A549 treated with DMSO at 1 μM for 4 hours (cell line): Measurements from ENCODE around the gene CD81. TPM values are rescaled to one million over a fixed set of nuclear protein-coding genes. Genes with fewer than 3 reads are reported as not detected.

Source experiments
- total RNA-seq: library from RNA; stranded (reverse); fragments of 200-300 nt; extraction: Qiagen RNA extraction; gene quantifications from 5 replicates; pipeline ENCODE4 v1.2.3, GENCODE V29; 2022; ENCODE audit warnings: low read depth

CD81 gene
- 347 to 412 TPM (median 389 TPM) in 5 replicates for total RNA-seq

GRCh38 chr11:2376751-2377451, at the start of gene CD81:
Gene CD81, plus strand, starts transcription at chr11:2377310. Its CDS starts 240 bp downstream, at chr11:2377550.

GRCh38 chr11:2400069-2400761, 23.1 kb downstream of the CD81 start, which contains the start of gene TSSC4:
Gene TSSC4, plus strand, starts transcription at chr11:2400750. Its CDS starts 1,884 bp downstream, at chr11:2402634.

GRCh38 chr11:2443881-2444820, 67.0 kb downstream of the CD81 start, which contains the start of gene TRPM5:
Gene TRPM5, minus strand, starts transcription at chr11:2444514. Its CDS starts 21,478 bp downstream, at chr11:2423036.

GRCh38 chr11:2444821-2445745, 68.0 kb downstream of the CD81 start, which contains the start of gene KCNQ1:
Gene KCNQ1, plus strand, starts transcription at chr11:2445008. Its CDS starts 91 bp downstream, at chr11:2445099.

Other genes starting within 250 kb of the CD81 start
- 1.4 to 2.3 TPM (median 1.9 TPM) in 5 replicates for gene IGF2, start 237.9 kb upstream of the CD81 start, total RNA-seq
- not detected in 5 replicates for gene INS, start 216.1 kb upstream of the CD81 start, total RNA-seq
- 0.09 TPM in 1 of 5 replicates, not detected in the others for gene TH, start 205.5 kb upstream of the CD81 start, total RNA-seq
- gene ASCL2, start 106.7 kb upstream of the CD81 start, total RNA-seq: not detected in 5 replicates
- gene C11orf21, start 75.4 kb upstream of the CD81 start, total RNA-seq: not detected in 5 replicates
- gene TSPAN32, start 75.3 kb upstream of the CD81 start, total RNA-seq: not detected in 5 replicates
- gene TSSC4, start 23.4 kb downstream of the CD81 start, total RNA-seq: 45.9 to 81.0 TPM (median 67.4 TPM) in 5 replicates
- not detected in 5 replicates for gene TRPM5, start 67.2 kb downstream of the CD81 start, total RNA-seq
- 0.22 to 0.31 TPM (median 0.24 TPM) in 5 replicates for gene KCNQ1, start 67.7 kb downstream of the CD81 start, total RNA-seq